Mucosa of gallbladder (tissue), 1 donor: ENCODE results near the gene THBS2. TPM values are rescaled to one million over a fixed set of nuclear protein-coding genes. Genes with fewer than 3 reads are reported as not detected.

Experiments used
- DNase-seq: peaks from one replicate; pipeline ENCODE4 v3.0.0-alpha.2; 2020; ENCODE audit warnings: low spot score
- total RNA-seq: library from RNA; stranded (reverse); gene quantifications from one replicate; pipeline ENCODE4 v1.2.1, GENCODE V29; 2021
- donor health status: DM: no; HTN: no; CAD: no.

THBS2 gene
- total RNA-seq, 1 donor from 2014 or later, result 21.9 TPM

DNA sequence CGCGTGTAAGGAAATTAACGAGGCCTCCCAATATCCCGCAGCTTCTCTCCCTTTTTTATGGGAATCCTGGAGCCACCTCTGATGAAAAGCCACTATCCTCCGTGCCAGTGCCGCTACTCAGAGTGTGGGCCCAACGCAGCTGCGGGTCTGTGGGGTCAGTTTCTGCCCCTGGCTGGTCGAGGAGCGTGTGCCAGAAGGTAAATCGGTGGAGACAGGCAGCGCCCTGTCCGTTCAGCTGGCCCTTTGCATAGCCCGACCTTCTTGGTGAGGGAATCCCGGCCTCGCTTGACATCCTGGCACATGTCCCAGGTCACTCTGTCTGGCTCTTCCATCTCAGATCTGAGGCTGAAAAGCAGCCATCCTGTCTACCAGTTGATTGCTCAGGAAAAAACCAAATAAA is 4.6 kb downstream of the THBS2 start:
- DNase-seq, result no peak

DNA sequence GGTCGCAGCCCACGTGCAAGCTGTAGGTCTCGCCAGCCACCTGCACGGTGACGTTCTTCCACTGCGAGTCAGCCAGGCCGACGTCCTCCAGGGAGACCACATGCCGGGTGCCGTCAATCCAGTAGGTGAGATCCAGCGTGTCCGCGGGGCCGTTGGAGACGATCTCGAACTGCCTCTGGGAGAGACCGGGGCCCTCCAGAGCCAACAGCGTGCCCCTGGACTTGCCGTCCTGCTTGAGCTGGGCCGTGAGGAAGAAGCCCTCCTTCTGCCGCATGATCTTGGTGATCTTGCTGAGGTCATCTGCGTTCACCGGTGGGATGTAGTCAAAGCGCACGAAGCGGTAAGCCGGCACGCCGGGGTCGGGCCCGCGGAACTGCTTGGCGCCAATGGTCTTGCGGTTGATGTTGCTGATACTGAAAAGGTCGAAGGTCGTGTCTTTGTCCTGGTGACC is 5.1 kb downstream of the THBS2 start:
- no peak for DNase-seq

DNA sequence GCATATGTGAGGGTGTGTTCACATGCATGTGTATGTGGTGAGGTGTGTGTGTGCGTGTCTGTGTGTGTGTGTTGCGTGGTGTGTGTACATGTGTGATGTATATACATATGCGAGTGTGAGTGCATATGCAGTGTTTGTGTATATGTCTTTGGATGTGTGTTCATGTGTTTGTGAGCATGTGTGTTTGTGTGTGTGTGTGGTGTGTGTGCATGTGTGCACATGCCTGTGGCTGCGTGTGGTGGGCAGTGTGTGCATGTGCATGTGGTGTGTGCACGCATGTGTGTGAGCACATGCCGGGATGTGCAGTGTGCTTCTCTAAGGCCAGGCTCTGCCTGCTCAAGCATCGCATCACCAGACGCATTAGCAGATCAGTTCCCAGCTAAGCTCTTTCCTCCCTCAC is 5.7 kb downstream of the THBS2 start:
- DNase-seq, result no peak

DNA sequence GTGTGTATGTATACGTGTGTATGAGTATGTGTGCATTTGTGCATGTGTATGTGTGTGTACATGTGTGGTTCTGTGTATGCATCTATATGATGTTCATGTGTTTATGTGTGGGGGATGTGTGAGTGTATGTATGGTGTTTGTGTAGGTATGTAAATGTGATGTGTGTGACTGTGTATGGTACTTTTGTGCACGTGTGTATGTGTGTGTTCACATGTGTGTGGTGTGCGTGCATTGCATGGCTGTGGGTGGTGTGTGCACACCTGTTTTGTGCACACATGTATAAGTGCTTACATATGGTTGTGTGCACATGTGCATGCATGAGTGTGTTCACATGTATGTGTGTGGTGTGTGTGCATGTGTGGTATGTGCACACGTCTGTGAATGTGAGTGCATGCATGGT is 6.2 kb downstream of the THBS2 start:
- no peak for DNase-seq

DNA sequence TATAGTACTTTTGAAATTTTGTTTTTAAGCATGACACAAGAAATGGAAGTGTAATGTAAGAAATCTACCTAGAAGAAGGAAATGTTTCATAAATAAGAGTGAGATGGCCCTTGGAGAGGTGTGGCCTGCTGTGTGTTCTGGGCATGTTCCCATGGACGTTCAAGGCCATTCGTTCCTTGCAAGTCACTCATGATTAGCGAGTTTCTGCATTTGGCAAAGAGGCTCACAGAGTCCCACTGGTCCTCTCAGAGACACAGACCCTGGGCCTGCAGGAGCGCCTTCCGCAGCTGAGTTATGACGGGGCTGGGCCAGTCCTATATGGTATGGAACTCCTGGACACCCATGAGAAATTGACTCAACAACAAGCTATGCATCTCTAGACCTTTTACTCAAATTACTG is 7.2 kb downstream of the THBS2 start:
- no peak for DNase-seq

DNA sequence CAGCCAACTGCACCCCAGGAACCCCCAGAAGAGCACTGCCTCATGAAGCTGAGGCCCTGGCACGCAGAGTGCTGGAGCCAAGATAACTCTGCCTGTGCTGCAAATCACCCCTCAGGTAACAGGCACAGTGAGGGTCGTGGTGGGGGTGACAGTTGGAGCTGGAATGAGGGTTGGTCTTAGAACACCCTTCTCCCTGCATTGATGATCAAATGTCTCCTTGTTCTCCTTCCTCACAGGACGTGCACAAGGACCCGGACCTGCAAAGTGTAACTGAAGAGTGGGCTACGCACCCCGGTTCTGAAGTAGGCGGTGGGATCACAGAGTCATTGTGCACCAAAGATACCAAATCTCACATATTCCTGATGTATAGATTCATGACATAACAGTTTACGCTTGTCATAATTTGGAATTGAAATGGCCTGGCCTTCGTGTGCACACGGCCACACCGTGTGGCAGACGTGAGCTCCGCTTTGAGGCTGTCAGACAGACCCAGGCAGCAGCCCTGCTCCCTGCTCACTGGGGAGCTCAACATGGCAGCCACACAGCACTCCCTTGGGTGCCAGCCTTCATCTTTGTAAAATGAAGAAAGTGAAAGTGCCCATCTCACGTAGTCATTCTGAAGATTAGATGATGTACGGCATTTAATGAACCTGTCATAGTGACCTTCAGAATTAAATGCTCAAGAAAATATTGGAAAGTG is 8.8 kb downstream of the THBS2 start:
- DNase-seq, result no peak

DNA sequence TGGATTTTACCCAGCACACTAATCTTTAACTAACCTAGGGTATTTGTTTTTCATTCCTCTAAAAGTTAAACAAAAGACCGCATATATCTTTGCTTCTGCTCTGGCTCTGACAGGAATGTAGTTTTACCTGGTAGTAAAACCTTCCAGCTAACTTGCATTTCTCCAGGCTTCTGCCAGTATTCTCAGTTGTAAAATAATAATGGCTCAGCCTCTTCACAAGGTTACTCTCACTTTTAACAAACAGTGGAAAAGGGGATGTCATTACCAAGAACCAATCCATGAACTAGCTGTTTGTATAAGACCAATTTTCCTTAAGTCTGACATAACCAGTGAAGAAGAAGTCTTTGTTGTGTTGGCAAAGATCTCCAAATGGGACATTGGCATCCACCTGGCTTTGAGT is 10.0 kb downstream of the THBS2 start:
- no peak for DNase-seq

DNA sequence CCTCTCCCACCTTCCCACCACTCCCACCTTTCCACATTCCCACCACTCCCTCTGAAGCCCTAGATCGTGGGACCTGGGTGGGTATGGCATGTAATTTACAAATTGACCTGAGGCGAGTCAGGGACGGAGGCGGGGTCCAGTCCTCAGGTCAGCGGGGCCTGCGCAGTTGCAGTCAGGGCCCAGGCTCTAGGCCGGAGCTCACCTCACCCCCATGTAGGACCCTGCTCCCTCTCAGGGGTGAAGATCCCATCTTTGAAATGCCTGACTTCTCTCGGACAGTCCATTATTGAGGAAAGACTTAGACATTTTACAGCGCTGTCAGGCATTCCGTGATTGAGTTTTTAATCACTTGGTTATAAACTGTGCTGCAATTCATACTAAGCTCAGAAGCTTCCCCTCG is 10.5 kb downstream of the THBS2 start:
- no peak for DNase-seq

DNA sequence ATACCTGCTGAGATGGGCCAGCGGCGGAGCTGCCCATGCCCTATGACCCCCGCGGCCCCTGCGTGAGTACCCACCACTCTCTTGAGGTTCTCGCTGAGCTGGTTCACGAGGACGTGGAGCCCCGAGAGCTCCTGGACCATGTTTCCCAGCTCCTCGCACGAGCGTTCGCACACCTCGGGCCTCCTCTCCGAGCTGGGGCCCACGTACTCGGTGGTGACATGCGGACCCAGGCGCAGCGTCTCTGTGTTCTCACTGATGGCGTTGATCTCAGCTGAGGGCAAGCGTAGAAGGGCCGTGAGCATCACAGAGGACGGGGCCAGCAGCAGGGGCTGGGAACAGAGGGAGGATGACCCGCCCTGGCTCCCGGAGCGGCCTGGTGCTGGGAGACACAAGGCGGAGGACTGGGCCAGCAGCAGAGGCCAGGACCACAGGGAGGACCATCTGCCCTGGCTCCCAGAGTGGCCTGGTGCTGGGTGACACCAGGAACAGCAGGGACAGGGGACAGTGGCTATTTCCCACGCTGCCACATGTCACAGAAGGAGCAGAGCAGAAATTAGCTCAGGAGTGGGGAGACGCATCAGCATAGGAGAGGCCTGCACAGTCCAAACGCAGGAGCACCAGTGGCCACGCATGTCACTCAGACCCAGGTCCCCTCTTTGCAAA is 11.8 kb downstream of the THBS2 start:
- no peak for DNase-seq

DNA sequence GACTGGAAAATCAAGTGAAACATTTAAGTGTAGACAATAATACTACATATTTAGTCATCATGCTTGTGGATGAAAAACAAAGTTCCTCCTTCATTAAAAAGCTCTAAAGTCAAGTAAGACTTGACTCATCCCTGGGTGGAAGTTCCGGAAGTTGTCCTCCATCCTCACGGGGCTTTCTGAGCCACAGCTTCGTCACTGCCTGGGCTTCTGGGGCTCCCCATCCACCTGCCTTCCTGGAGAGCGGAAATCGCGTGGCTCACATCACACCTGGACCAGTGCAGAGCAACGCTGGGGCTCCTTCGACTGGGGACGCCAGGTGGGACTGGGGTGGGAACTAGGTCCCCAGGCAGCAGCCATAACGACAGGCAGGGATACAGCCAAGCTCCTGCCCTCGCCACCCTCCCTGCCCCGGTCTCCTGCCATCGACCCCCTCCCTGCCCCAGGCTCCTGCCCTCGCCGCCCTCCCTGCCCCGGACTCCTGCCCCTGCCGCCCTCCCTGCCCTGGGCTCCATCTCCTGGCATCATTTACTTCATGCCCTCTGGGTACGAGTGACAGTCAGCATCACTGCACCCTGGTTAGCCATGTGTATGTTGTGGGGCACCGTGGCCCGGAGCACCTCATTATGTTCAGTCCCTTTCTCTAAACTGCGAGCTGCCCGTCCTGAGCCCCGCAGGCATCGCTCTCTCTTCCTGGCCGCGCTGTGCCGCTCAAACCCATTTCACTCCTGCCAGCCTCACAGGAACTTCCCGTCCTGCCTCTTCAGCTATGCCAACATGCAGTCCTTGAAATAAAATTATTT is 12.9 kb downstream of the THBS2 start:
- DNase-seq, result no peak

DNA sequence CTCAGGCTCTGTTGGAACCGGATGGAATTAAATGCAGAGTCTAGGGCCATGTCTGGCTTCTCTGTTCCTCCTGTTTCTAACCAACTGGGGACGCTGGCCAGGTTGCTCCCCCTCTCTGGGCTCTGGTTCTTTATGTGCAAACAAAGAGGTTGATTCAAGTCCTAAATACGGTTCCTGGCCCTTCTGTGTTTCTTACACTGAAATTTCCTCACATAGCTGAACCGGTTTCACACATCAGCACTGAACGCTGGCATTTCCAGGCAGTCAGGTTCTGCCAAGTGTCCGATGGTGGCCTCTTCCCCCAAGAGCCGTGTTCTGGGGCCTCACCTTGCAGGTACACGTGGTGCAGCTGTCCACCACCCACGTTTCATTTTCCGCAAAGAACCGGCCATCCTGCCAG is 13.5 kb downstream of the THBS2 start:
- no peak for DNase-seq

DNA sequence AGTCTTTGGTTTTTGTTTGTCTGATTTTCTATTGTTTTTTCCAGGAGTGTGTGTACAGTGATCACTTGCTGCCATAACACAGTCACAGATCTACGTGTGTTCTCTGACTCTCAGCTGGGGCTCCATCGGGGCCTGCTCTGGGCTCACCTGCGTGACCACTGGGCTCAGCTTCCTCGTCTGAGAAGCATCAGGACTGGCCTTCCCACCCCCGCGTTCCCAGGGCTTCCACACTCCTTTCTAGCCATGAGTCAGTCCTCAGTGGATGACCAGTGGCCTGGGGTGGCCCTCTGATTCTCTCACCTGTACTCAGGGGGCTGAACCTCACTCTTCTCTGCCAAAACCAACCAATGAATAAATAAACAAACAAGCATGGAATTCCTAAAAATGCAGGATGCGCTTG is 14.5 kb downstream of the THBS2 start:
- no peak for DNase-seq

DNA sequence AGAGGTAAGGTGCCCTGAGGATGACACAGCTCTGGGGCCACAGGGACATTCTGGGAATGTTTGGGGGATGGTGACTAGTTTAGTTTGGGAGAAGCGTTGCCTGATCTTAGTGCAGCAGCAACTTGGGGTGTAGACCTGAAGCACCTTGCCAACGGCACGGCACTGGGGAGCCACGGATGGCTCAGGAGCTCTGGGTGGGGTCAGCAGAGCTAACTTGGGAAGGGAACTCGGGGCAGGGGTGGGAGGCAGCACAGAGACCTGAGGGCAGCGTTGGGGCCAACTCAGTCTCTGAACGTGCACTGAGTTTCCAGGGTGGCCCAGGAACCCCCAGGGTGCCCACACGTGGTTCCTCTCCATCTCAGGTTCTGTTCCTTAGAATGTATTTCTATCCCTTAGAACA is 14.9 kb downstream of the THBS2 start:
- no peak for DNase-seq

DNA sequence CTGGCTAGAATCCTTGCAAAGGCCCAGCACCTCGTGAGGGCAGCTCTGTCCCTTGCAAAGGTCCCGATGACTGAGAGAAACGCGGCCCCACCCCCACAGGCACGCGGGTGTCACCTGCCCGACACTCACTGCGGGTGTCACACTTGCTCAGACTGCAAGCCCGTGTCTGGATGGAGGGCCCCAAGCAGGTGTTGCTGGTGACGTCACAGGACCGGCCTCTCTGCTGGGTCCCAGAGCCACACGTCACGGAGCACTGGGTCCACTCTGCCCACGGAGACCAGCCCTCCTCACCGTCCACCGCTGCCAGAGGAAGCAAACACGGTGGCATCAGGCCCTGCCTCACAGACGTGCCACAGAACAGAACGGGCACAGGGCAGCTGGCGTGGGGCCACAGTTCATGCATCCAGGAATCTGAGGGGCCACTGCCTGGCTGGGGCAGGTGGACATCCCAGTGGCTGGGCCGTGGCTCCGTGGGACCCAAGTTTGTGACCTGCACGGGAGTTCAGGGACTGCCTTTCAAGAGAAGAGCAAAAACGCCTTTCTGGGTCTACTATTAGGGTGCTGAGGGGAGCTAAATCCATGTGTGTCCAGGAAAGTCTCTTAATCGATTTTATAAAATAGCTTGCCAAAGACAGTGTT is 16.0 kb downstream of the THBS2 start:
- no peak for DNase-seq

DNA sequence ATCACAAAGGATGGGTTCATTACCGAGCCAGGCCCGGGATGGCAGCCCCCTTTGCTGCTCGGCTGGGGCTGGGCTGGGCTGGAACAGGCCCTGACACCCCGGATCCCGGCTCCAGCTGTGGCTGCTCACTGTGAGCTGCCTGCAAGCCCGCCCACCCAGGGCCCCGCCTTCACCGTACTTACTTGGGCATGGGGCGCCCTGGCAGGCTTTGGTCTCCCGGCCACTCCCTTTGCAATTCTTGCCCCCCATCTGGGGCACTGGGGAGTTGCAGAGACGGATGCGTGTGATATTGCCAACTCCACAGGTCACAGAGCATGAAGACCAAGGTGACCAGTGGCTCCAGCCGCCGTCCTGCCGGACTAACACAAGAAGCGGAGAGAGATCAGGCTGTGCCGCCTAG is 16.7 kb downstream of the THBS2 start:
- DNase-seq, result no peak

DNA sequence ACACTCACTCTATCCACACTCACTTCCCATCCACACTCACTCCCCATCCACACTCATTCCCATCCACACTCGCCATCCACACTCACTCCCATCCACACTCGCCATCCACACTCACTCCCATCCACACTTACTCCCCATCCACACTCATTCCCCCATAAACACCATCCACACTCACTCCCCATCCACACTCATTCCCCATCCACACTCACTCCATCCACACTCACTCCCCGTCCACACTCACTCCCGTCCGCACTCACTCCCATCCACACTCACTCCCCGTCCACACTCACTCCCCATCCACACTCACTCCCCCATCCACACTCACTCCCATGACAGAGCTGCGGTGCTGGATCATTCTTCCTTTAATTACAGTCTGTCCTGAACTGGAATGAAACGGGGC is 17.1 kb downstream of the THBS2 start:
- DNase-seq, result no peak

DNA sequence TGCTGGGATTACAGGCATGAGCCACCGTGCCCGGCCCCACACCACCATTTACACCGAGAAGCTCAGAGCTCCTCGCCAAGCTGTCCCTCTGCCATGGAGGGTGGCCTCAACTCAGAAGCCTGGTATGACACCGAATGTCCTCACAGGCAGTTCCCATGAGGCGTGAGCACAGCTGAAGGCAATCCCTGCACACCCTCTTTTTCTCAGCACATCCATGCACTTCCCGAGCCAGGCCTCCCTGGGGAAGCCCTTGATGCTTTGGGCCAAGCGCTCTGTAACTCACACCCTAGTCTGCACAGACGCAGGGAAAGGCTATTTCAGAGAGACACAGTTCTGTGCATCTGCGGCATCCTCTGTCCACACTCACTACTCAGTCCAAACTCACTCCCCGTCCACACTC is 18.4 kb downstream of the THBS2 start:
- no peak for DNase-seq

DNA sequence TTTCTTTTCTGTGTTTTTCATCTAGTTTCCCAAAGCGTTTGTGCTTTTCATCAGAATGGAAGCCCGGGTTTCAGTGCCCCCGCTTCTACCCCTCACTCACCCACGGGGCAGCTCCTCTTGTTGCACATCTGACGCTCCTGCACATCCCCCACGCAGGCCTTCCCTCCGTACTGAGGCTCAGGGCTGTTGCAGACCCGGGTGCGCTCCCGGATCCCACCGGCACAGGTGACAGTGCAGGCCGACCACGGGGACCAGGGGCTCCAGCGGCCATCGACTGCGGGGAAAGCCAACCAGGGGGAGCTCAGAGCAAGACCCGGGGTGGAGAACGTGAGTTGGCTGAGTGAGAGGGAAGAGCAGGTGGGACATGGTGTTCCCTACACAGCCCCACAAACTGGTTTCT is 19.0 kb downstream of the THBS2 start:
- DNase-seq, result no peak

DNA sequence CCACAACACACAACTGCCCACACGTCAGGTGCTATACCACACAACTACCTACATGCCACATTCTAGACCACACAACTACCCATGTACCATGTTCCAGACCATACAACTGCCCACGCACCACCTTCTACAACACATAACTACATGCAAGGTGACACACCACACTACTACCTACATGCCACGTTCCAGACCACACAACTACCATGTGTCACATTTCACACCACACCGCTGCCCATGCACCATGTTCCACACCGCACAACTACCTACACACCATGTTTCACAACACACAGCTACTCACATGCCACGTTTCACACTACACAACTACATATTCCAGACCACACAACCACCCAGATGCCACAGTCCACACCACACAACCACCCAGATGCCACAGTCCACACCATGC is 19.8 kb downstream of the THBS2 start:
- DNase-seq, result no peak

DNA sequence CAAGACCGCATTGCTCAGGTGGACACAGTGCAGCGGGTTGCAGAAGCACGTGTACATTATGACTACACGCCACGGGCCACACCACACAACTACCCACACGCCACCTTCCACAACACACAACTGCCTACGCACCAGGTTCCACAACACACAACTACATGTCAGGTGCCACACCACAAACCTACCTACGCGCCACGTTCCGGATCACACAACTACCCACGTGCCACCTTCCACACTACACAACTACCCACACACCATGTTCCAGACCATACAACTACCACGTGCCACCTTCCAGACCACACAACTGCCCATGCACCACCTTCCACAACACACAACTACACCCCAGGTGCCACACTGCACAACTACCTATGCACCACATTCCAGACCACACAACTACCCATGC is 20.5 kb downstream of the THBS2 start:
- no peak for DNase-seq

DNA sequence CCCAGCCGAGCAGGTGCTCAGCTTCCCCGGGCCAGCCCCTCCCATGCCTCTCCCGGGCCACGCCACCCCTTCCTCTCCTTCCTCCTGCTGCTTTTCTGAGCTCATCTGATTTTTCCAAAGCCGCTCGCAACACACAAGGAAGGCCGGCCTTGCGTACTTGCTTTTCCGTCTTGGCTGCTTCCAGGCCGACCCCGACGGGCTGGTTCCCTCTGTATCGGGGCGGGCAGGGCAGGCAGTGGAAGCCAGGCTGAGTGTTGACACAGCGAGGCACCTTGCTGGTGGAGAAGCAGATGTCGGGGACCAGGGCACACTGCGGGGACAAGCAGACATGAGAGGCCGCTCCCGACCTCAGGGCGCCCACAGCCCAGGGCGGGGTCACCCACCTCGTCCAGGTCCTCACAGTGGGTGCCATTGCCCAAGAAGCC is 21.1 kb downstream of the THBS2 start:
- no peak for DNase-seq

DNA sequence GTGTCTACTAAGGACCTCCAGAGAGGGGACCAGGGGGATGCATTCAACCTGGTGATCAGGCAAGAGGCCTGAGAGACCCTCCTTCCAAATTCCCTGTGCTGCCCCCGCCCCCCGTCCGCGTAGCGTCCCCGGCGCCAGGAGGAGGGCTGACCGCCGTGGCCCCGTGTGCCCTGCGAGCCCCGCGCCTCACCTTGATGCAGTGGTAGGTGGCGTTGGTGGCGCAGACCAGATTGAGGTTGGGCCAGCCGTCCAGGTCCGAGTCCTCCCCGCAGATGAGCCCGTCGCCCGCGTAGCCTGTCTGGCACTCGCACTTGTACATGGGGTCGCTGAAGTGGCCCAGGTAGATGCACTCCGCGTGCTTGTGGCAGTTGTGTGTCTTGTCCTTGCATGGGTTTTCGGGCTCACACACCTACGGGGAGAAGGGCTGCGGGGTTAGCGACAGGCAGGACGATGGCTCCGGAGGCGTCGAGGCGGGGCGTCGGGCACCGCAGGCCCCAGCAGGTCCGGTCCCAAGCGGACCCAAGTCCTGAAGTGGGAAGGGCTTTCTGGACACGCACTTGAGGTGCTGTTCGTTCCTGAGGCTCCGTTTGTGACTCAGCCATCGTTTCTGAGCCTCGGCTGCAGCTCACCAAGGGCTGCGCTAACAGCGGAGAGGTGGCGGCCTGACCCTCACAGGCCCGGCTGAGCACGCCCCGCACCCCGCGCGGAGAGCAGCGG is 21.7 kb downstream of the THBS2 start:
- no peak for DNase-seq
